Measurements from ENCODE around the gene TMUB1. TPM values are rescaled to one million over a fixed set of nuclear protein-coding genes. Genes with fewer than 3 reads are reported as not detected.

The TMUB1 gene
- total RNA-seq, 4 donors from 2014 or later: 33.7 to 78.7 (median 44.2) TPM

DNA sequence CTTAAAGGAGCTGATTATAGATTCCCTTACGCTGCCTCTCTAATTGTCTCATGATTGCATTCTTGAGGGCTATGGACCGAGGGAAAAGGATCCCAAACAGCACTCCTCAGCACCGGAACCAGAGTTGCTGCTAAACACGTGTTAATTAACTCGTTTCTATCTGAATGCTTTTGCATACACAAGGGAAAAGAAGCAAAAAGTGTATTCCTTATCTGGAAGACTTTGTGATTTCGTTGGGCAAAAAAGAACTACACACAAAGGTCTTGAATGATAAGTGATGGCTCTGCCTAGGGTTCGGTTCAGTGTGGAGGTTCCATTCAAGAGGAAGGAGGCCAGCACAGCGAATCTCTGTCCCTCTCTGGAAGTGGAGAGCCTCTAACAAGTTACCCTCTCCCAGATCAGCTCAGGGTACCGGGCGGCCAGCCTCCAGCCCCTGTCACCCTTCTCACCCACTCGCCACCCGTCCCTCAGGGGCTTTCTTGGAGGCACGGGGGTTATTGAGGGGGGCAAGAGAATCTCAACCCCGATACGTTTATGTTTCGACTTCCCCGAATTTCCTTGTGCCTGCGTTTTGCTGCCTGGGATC, 24.4 kb downstream of the TMUB1 start:
- intact Hi-C loops (cut with DNase I): no loop called here
- H3K27ac ChIP-seq: peak overlapping the region; percentile 88 to 98 (median 92)
- WGBS, 2 donors: 5 to 9% methylated on average over 15 to 18 of the region's 18 CpGs
- H3K27me3 ChIP-seq: no peaks in the 10 kb centered on the region
- H3K4me3 ChIP-seq (replicated peaks in 1 of 3): peak overlapping the region; percentile 58 to 89 (median 78)
- no peaks in the 10 kb centered on the region for H3K9me3 ChIP-seq
- H3K4me1 ChIP-seq: peaks cover 35 to 46% of the 10 kb centered on the region in 2 donors
- H3K36me3 ChIP-seq: no peaks in the 10 kb centered on the region
- TF ChIP-seq POLR2A (IDR thresholded peaks at IDR 0.05): peak in 1 of 2 donors; percentile 31
- TF ChIP-seq, protein P1, sequence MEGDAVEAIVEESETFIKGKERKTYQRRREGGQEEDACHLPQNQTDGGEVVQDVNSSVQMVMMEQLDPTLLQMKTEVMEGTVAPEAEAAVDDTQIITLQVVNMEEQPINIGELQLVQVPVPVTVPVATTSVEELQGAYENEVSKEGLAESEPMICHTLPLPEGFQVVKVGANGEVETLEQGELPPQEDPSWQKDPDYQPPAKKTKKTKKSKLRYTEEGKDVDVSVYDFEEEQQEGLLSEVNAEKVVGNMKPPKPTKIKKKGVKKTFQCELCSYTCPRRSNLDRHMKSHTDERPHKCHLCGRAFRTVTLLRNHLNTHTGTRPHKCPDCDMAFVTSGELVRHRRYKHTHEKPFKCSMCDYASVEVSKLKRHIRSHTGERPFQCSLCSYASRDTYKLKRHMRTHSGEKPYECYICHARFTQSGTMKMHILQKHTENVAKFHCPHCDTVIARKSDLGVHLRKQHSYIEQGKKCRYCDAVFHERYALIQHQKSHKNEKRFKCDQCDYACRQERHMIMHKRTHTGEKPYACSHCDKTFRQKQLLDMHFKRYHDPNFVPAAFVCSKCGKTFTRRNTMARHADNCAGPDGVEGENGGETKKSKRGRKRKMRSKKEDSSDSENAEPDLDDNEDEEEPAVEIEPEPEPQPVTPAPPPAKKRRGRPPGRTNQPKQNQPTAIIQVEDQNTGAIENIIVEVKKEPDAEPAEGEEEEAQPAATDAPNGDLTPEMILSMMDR (IDR thresholded peaks at IDR 0.05): no peak
- DNase-seq: no peak

DNA sequence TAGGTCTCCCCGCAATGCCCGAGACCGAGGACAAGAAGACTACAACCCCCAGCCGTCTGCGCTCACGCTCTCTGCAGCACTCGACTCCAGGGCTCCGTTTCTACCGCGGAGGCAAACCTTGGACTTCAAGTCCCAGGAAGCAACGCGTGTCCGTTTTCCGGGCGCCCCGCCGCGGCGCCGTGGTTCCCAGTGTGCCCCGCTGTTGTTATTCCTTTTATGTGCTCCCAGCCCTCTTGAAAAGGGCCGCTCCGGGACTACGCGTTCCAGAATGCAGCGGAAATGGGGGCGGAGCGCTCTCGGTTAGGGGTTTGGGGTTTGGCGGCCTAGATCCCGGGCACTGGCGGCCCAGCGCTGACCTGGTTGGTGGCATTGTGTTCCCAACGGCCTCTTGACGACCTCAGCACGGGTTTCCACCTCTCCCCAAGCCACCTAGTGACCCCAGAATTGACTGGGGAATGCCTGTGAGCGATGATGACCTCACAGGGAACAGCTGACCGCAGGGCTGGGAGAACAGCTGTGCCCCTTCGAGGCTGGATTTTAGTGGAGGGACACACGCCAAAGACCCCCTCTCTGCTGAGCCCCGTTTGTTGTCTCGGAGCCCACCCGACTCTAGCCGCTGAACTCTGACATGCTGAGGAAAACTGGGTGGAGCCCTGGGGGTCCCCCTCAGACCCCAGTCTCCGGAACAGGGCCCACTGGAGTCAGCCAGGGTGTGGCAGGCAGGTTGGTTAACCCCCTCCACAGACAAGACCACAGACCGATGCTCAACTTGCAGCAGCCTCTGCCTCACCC, 25.1 kb downstream of the TMUB1 start:
- intact Hi-C loops (cut with DNase I): no loop called here
- peak overlapping the region; percentile 88 to 98 (median 92) for H3K27ac ChIP-seq
- peak; percentile 99 to 100 for DNase-seq
- WGBS, 2 donors: 1% methylated on average over 39 of the region's 46 CpGs
- H3K4me1 ChIP-seq: peaks cover 35 to 46% of the 10 kb centered on the region in 2 donors
- H3K36me3 ChIP-seq: no peaks in the 10 kb centered on the region
- no peaks in the 10 kb centered on the region for H3K27me3 ChIP-seq
- TF ChIP-seq POLR2A (IDR thresholded peaks at IDR 0.05): peak in 1 of 2 donors; percentile 92
- TF ChIP-seq, protein P1 (IDR thresholded peaks at IDR 0.05): no peak
- H3K4me3 ChIP-seq (replicated peaks in 1 of 3): peak overlapping the region in 1 of 3 donors; percentile 57
- no peaks in the 10 kb centered on the region for H3K9me3 ChIP-seq

DNA sequence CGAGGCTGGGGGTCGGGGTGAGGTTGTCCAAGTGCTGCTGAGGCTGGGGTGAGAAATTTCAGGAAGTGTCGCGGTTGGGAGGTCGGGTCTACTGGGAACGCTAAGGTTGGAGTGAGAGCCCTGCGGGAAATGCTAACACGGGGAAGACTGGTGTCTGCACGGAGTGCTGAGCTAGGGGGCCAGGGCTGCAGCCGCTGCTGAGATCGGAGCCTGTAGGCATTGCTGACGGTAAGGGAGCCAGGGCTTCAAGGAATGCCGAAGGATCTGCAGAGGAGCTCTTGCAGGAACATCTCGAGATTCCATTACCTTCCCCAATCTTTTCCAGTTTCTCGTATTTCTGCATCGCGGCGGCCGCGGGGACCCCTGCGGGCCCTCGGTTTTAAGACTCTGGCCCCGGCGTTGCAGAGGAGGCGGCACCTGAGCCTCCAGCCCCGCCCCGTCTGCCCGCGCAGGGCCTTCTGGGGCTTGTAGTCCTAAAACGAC, 25.7 kb downstream of the TMUB1 start, which contains the start of gene CDK5:
Gene CDK5, minus strand, starts transcription at position 392 of the 483 bp plus-strand sequence. Its CDS starts 49 bp downstream, at position 343.
- no peaks in the 10 kb centered on the region for H3K27me3 ChIP-seq
- intact Hi-C loops (cut with DNase I): no loop called here
- H3K36me3 ChIP-seq: no peaks in the 10 kb centered on the region
- H3K9me3 ChIP-seq: no peaks in the 10 kb centered on the region
- TF ChIP-seq, protein P1 (IDR thresholded peaks at IDR 0.05): no peak
- TF ChIP-seq POLR2A (IDR thresholded peaks at IDR 0.05): no peak
- 0 to 1% methylated on average over 24 to 30 of the region's 30 CpGs for WGBS, 2 donors
- no peak for DNase-seq
- peak within 1 kb of the TSS; percentile 31 to 91 (median 57) for H3K4me3 ChIP-seq (replicated peaks in 1 of 3)
- H3K27ac ChIP-seq: peak within 1 kb of the TSS; percentile 88 to 98 (median 92)
- H3K4me1 ChIP-seq: peaks cover 35 to 42% of the 10 kb centered on the region in 2 donors

DNA sequence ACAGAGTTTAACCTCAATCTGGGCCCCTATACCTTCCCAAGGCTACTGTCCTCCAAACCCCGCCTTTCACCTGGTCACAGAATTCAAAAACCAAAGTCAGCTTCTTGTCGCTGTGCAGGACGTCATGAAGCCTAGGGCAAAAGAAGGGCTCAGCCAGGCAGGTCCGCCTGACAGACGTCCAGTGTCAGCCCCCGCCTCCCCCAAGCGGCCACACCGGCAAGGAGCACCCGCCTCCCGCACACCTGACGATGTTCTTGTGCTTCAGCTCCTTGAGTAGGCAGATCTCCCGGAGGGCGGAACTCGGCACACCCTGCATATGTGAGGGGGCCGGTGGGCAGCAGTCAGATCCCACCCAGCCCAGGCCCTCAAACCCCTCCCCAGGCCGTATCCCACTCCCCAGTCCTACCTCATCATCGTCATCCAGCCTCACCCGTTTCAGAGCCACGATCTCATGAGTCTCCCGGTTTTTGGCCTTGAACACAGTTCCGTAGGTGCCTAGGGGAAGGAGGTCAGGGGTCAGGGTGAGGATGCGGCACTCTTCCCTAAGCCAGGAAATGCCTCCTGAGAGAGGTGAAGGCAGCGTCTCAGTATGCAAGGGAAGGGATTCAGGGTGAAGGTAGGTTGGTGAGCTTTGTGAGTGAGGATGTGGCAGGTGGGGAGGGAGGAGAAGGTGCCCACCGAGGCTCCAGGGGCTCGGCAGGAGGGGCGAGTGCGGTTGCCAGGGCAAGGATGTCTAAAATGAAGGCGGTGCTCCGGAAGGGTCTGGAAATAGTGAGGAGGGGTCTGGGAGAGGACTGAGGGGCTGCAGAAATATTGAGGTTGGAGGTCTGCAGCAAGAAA, 26.4 kb downstream of the TMUB1 start:
- Histone ChIP-seq H3K9me3 (no peaks in the 10 kb centered on the region), H3K4me3 (replicated peaks in 1 of 3) (peak overlapping the region in 2 of 3 donors; percentile 31 to 57), H3K4me1 (peaks cover 35 to 36% of the 10 kb centered on the region in 2 donors), H3K36me3 (no peaks in the 10 kb centered on the region), H3K27ac (no peak overlapping the region), H3K27me3 (no peaks in the 10 kb centered on the region)
- 22 to 26% methylated on average over 16 to 23 of the region's 29 CpGs for WGBS, 2 donors
- intact Hi-C loops (cut with DNase I): no loop called here
- no peak for TF ChIP-seq POLR2A (IDR thresholded peaks at IDR 0.05)
- TF ChIP-seq, protein P1 (IDR thresholded peaks at IDR 0.05): no peak
- DNase-seq: peak; percentile 19 to 35

Measured in thyroid gland (tissue), 4 donors.